Breast epithelium (tissue), 4 donors: Measurements from ENCODE around the gene TSHZ1. TPM values are rescaled to one million over a fixed set of nuclear protein-coding genes. Genes with fewer than 3 reads are reported as not detected.

Source experiments
- DNase-seq, 2 donors: peaks; one replicate each; pipeline ENCODE4 v3.0.0-alpha.2; 2019; ENCODE audit warnings: low spot score in 2 of 2
- H3K27ac ChIP-seq, 2 donors: fragments of 200-600 bp; sonication (generic) in 1 of 2; one replicate each; pipeline ENCODE4 v1.5.1; 2016 to 2019; ENCODE audit warnings: mild to moderate bottlenecking in 1 of 2
- H3K27me3 ChIP-seq, 2 donors: fragments of 200-600 bp; sonication (generic) in 1 of 2; one replicate each; pipeline versions ENCODE4 v1.5.1 to v1.6.0; 2017 to 2019; ENCODE audit warnings: control low read depth in 1 of 2, mild to moderate bottlenecking in 1 of 2
- H3K36me3 ChIP-seq: fragments of 200-600 bp; one replicate; pipeline ENCODE4 v1.5.1; 2019
- H3K4me1 ChIP-seq, 2 donors: fragments of 200-600 bp; sonication (generic); one replicate each; pipeline ENCODE4 v1.5.1; 2016 to 2019; ENCODE audit warnings: control low read depth in 1 of 2
- H3K4me3 ChIP-seq, 3 donors: fragments of 200-600 bp; sonication (generic); 1 replicate in 2 of 3; 2 replicates in 1 of 3; pipeline ENCODE4 v1.5.1; 2016 to 2019; ENCODE audit warnings: mild to moderate bottlenecking in 3 of 3, moderate library complexity in 2 of 3
- H3K9me3 ChIP-seq, 2 donors: fragments of 200-600 bp; sonication (generic) in 1 of 2; one replicate each; pipeline ENCODE4 v1.5.1; 2016 to 2019; ENCODE audit warnings: control low read depth in 1 of 2
- POLR2A ChIP-seq: fragments of 450-650 bp; IDR thresholded peaks from one replicate; pipeline ENCODE4 v1.6.1; 2016; ENCODE audit warnings: antibody characterized with exemption, mild to moderate bottlenecking, moderate library complexity
- POLR2AphosphoS5 ChIP-seq, 3 donors: sonication (generic); formaldehyde crosslinking; IDR thresholded peaks; one replicate each; pipeline ENCODE4 v1.6.1; 2017; ENCODE audit warnings: antibody characterized with exemption in 3 of 3
- intact Hi-C: fragments of 100-400 bp; cut with DNase I; formaldehyde crosslinking; loops from one replicate; pipeline ENCODE4 v1.15.1; 2023; ENCODE audit warnings: low total_unique reads
- total RNA-seq, 3 donors: library from RNA; depleted of rRNA; stranded (reverse); fragments of >200 nt; gene quantifications; one replicate each; pipeline ENCODE4 v1.1.0, GENCODE V29; 2016
- TF ChIP-seq, protein P1 (sequence below), 3 donors: fragments of 450-650 bp; IDR thresholded peaks; one replicate each; pipeline ENCODE4 v1.5.1; 2016 to 2017; ENCODE audit warnings: antibody characterized with exemption in 3 of 3, mild to moderate bottlenecking in 3 of 3, moderate library complexity in 3 of 3

Gene TSHZ1
- total RNA-seq, 3 donors from 2014 or later, result 12.3 to 18.3 (median 16.4) TPM

GRCh38 chr18:75330308-75330707, 119.7 kb downstream of the TSHZ1 start:
- TF ChIP-seq POLR2A (no peak), POLR2AphosphoS5 (IDR thresholded peaks at IDR 0.05) (no peak)
- TF ChIP-seq, protein P1, sequence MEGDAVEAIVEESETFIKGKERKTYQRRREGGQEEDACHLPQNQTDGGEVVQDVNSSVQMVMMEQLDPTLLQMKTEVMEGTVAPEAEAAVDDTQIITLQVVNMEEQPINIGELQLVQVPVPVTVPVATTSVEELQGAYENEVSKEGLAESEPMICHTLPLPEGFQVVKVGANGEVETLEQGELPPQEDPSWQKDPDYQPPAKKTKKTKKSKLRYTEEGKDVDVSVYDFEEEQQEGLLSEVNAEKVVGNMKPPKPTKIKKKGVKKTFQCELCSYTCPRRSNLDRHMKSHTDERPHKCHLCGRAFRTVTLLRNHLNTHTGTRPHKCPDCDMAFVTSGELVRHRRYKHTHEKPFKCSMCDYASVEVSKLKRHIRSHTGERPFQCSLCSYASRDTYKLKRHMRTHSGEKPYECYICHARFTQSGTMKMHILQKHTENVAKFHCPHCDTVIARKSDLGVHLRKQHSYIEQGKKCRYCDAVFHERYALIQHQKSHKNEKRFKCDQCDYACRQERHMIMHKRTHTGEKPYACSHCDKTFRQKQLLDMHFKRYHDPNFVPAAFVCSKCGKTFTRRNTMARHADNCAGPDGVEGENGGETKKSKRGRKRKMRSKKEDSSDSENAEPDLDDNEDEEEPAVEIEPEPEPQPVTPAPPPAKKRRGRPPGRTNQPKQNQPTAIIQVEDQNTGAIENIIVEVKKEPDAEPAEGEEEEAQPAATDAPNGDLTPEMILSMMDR (IDR thresholded peaks at IDR 0.05), result no peak
- Histone ChIP-seq H3K27me3 (no peaks in the 10 kb centered on the region), H3K4me3 (no peak overlapping the region), H3K9me3 (peaks cover 0 to 5% of the 10 kb centered on the region in 2 donors), H3K4me1 (no peaks in the 10 kb centered on the region), H3K36me3 (no peaks in the 10 kb centered on the region), H3K27ac (no peak overlapping the region)
- DNase-seq, result no peak
- intact Hi-C loops, result no loop called here

- no peaks in the 10 kb centered on the region for H3K4me1 ChIP-seq
- TF ChIP-seq POLR2AphosphoS5 (IDR thresholded peaks at IDR 0.05), result no peak
- TF ChIP-seq, protein P1 (IDR thresholded peaks at IDR 0.05), result no peak
- TF ChIP-seq POLR2A, result no peak
- intact Hi-C loops, result no loop called here
- no peak for DNase-seq
- H3K36me3 ChIP-seq, result no peaks in the 10 kb centered on the region
- no peak overlapping the region for H3K4me3 ChIP-seq
- H3K9me3 ChIP-seq, result no peaks in the 10 kb centered on the region
- no peak overlapping the region for H3K27ac ChIP-seq
- H3K27me3 ChIP-seq, result no peaks in the 10 kb centered on the region
Observed at GRCh38 chr18:75334869-75335268, 124.3 kb downstream of the TSHZ1 start.

DNA sequence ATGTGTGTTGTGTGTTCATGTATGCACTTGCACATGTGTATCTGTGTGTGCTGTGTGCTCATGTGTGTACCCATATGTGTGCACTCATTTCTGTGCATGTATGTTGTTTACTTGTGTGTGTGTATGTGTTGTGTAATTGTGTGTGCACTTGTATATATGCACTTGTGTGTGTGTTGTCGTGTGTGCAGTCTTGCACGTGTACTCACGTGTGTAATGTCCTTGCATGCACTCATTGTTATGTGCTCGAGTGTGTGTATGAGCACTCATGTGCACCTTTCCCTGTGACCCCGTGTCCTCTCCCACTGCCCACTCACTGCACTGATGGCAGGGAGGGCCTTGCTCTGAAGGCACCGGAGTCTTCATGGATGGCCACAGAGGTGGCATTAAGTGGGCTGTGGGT, 124.9 kb downstream of the TSHZ1 start:
- H3K36me3 ChIP-seq, result no peaks in the 10 kb centered on the region
- intact Hi-C loops, result no loop called here
- TF ChIP-seq POLR2A, result no peak
- no peak for TF ChIP-seq POLR2AphosphoS5 (IDR thresholded peaks at IDR 0.05)
- TF ChIP-seq, protein P1 (IDR thresholded peaks at IDR 0.05), result no peak

GRCh38 chr18:75336767-75337166, 126.2 kb downstream of the TSHZ1 start:
- Histone ChIP-seq H3K36me3 (no peaks in the 10 kb centered on the region), H3K4me3 (no peak overlapping the region), H3K27ac (no peak overlapping the region), H3K9me3 (no peaks in the 10 kb centered on the region), H3K4me1 (no peaks in the 10 kb centered on the region), H3K27me3 (no peaks in the 10 kb centered on the region)
- DNase-seq, result no peak
- intact Hi-C loops, result no loop called here
- TF ChIP-seq POLR2A (no peak), POLR2AphosphoS5 (IDR thresholded peaks at IDR 0.05) (no peak)
- TF ChIP-seq, protein P1 (IDR thresholded peaks at IDR 0.05), result no peak

More for the DNA sequence above, 124.9 kb downstream of the TSHZ1 start:
- H3K4me3 ChIP-seq, result no peak overlapping the region
- no peak for DNase-seq
- no peaks in the 10 kb centered on the region for H3K9me3 ChIP-seq
- H3K27me3 ChIP-seq, result no peaks in the 10 kb centered on the region
- no peaks in the 10 kb centered on the region for H3K4me1 ChIP-seq
- H3K27ac ChIP-seq, result no peak overlapping the region

DNA sequence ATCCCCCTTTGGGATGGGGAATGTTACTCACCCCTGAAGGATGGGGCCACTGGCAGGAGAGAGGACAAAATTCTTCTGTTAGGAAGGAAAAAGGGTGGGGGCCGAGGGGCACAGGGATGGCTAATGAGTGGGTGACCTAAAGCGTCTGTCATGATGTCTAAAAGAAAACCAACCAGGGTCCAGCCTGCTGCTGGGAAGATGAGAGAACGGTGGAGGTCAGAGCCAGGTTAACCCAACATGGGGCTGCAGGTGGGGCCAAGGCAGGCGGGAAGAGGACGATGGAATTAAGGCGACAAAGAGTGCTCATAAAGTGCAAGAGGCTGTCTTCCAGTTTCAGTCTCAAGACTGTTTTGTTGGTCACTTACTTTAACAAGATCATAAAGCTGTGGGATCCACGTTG, 126.8 kb downstream of the TSHZ1 start:
- no peaks in the 10 kb centered on the region for H3K4me1 ChIP-seq
- intact Hi-C loops, result no loop called here
- no peaks in the 10 kb centered on the region for H3K36me3 ChIP-seq
- H3K27me3 ChIP-seq, result no peaks in the 10 kb centered on the region
- DNase-seq, result no peak
- H3K9me3 ChIP-seq, result no peaks in the 10 kb centered on the region
- TF ChIP-seq, protein P1 (IDR thresholded peaks at IDR 0.05), result no peak
- no peak for TF ChIP-seq POLR2AphosphoS5 (IDR thresholded peaks at IDR 0.05)
- no peak for TF ChIP-seq POLR2A
- H3K4me3 ChIP-seq, result no peak overlapping the region
- no peak overlapping the region for H3K27ac ChIP-seq
